ENCODE measurements around the gene PON3.
A peak's percentile ranks its signal among the peaks of the same experiment; 100 is the strongest.

PON3 gene

GRCh38 chr7:95396136-95397032 lies at the start of gene PON3:
Gene PON3, minus strand, starts transcription at chr7:95396375. Its CDS starts 25 bp downstream, at chr7:95396350.
- DNase-seq: no peak

- DNase-seq: no peak
Observed at GRCh38 chr7:95444796-95445195, 48.6 kb upstream of the PON3 start.

GRCh38 chr7:95441042-95441823 lies 45.1 kb upstream of the PON3 start:
- DNase-seq: no peak

GRCh38 chr7:95440394-95441038 lies 44.3 kb upstream of the PON3 start:
- DNase-seq: no peak

GRCh38 chr7:95436407-95436806 lies 40.2 kb upstream of the PON3 start:
- DNase-seq: no peak

GRCh38 chr7:95435422-95435780 lies 39.2 kb upstream of the PON3 start:
- no peak for DNase-seq

- peak; percentile 87 for DNase-seq
Observed at GRCh38 chr7:95434557-95435421, 38.6 kb upstream of the PON3 start, which contains the start of gene PON2. Gene PON2, minus strand, starts transcription at chr7:95435028. Its CDS starts 77 bp downstream, at chr7:95434951.

GRCh38 chr7:95433952-95434556 lies 37.9 kb upstream of the PON3 start:
- DNase-seq: no peak

- DNase-seq: no peak
Observed at GRCh38 chr7:95433129-95433528, 37.0 kb upstream of the PON3 start.

- DNase-seq: no peak
Observed at GRCh38 chr7:95432606-95433005, 36.4 kb upstream of the PON3 start.

GRCh38 chr7:95430864-95431263 lies 34.7 kb upstream of the PON3 start:
- peak; percentile 14 for DNase-seq

GRCh38 chr7:95429241-95429990 lies 33.2 kb upstream of the PON3 start:
- DNase-seq: no peak

- DNase-seq: no peak
Observed at GRCh38 chr7:95427914-95428516, 31.8 kb upstream of the PON3 start.

- DNase-seq: no peak
Observed at GRCh38 chr7:95427166-95427565, 31.0 kb upstream of the PON3 start.

GRCh38 chr7:95425694-95426093 lies 29.5 kb upstream of the PON3 start:
- no peak for DNase-seq

GRCh38 chr7:95424716-95425115 lies 28.5 kb upstream of the PON3 start:
- DNase-seq: peak; percentile 45

GRCh38 chr7:95421847-95422444 lies 25.8 kb upstream of the PON3 start:
- no peak for DNase-seq

- DNase-seq: peak; percentile 38
Observed at GRCh38 chr7:95421000-95421846, 25.0 kb upstream of the PON3 start.

GRCh38 chr7:95412075-95412474 lies 15.9 kb upstream of the PON3 start:
- DNase-seq: no peak

All from fibroblast of skin of right biceps (primary cell).